CD4-positive, alpha-beta memory T cell (primary cell): Measurements from ENCODE around the gene L3MBTL4. TPM values are rescaled to one million over a fixed set of nuclear protein-coding genes. Genes with fewer than 3 reads are reported as not detected.

Source experiments
- CTCF ChIA-PET: fragments of 350-600 bp; sonication (Branson Sonifier 250); formaldehyde crosslinking; loops from one replicate; lab custom pipeline; 2021; ENCODE audit warnings: inconsistent platforms; ENCODE audit not compliant: partially characterized antibody; lab: Charles Lee
- POLR2A ChIA-PET: fragments of 350-600 bp; sonication (Branson Sonifier 250); formaldehyde crosslinking; loops from one replicate; lab custom pipeline; 2021; ENCODE audit not compliant: partially characterized antibody; lab: Charles Lee
- DNase-seq, 5 donors: peaks; one replicate each; pipeline versions ENCODE4 v3.0.0 to v3.0.0-alpha.2; 2020 to 2022; ENCODE audit warnings: mixed read lengths in 1 of 5
- H3K27ac ChIP-seq: one replicate; pipeline ENCODE4 v1.7.0; 2013; ENCODE audit warnings: low read depth, low read length
- H3K27me3 ChIP-seq: 2 replicates; pipeline ENCODE4 v1.7.0; 2013; ENCODE audit warnings: mild to moderate bottlenecking, low read length, moderate library complexity; ENCODE audit not compliant: insufficient read depth
- H3K36me3 ChIP-seq: 2 replicates; pipeline ENCODE4 v1.7.0; 2013; ENCODE audit warnings: mild to moderate bottlenecking, low read length, moderate library complexity; ENCODE audit not compliant: insufficient read depth
- H3K4me1 ChIP-seq: 2 replicates; pipeline ENCODE4 v1.7.0; 2013; ENCODE audit warnings: mild to moderate bottlenecking, low read length, moderate library complexity; ENCODE audit not compliant: insufficient read depth
- H3K4me3 ChIP-seq, 2 donors: one replicate each; pipeline ENCODE4 v1.7.0; 2013; ENCODE audit warnings: low read length in 2 of 2, mild to moderate bottlenecking in 1 of 2
- H3K9me3 ChIP-seq, 2 donors: one replicate each; pipeline ENCODE4 v1.7.0; 2013; ENCODE audit warnings: low read length in 2 of 2, control low read depth in 1 of 2; ENCODE audit not compliant: control insufficient read depth in 1 of 2
- H3K27ac Mint-ChIP-seq, 7 donors: one replicate each; pipeline ENCODE4 v1.8.0; 2020 to 2021; ENCODE audit warnings: mixed read lengths in 7 of 7, mild to moderate bottlenecking in 6 of 7, inconsistent platforms in 3 of 7, moderate library complexity in 3 of 7
- H3K27me3 Mint-ChIP-seq, 2 donors: one replicate each; pipeline ENCODE4 v1.8.0; 2020 to 2021; ENCODE audit warnings: mixed read lengths in 2 of 2
- H3K36me3 Mint-ChIP-seq, 2 donors: one replicate each; pipeline ENCODE4 v1.8.0; 2020 to 2021; ENCODE audit warnings: mixed read lengths in 2 of 2, inconsistent platforms in 1 of 2, mild to moderate bottlenecking in 1 of 2
- H3K4me1 Mint-ChIP-seq, 4 donors: one replicate each; pipeline ENCODE4 v1.8.0; 2020 to 2021; ENCODE audit warnings: mixed read lengths in 4 of 4, mild to moderate bottlenecking in 1 of 4
- H3K4me3 Mint-ChIP-seq, 8 donors: one replicate each; pipeline ENCODE4 v1.8.0; 2020 to 2021; ENCODE audit warnings: mixed read lengths in 8 of 8, mild to moderate bottlenecking in 7 of 8, moderate library complexity in 6 of 8, inconsistent platforms in 3 of 8
- H3K9me3 Mint-ChIP-seq, 8 donors: one replicate each; pipeline ENCODE4 v1.8.0; 2020 to 2021; ENCODE audit warnings: mixed read lengths in 8 of 8, mild to moderate bottlenecking in 5 of 8, inconsistent platforms in 3 of 8, moderate library complexity in 1 of 8
- intact Hi-C: fragments of 100-400 bp; cut with micrococcal nuclease; formaldehyde crosslinking; loops from one replicate; pipeline ENCODE4 v1.15.1; 2023
- polyA plus RNA-seq, 2 donors: library from polyadenylated mRNA; unstranded; fragments of 300-500 nt; fragmentation: Illumina TruSeq; gene quantifications; one replicate each; pipeline ENCODE4 v1.2.3, GENCODE V29; 2021
- total RNA-seq, 2 experiments: library from RNA; stranded (reverse); gene quantifications; one replicate each; pipeline ENCODE4 v1.2.3, GENCODE V29; 2021

Gene L3MBTL4
- total and polyA plus RNA-seq, 4 experiments from 2014 or later, result 0.49 to 0.53 TPM; not detected in 2

DNA sequence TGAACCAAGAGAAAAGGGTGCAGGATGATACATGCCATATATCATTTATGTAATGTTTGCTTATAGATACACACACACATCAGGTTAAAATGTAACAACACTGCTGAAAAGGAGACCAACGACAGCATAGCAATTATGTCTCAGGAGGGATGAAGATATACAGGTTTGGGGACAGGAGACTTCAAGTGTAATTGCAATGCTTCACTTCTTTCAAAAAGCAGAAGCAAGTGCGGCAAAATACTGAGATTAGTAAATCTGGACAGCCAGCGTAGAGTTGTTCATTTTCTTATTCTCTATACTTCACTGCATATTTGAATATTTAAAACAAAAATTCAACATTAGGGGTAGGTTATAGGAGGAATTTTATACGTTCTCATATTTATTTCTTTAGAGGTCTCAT lies 87.2 kb downstream of the L3MBTL4 start:
- Mint-ChIP-seq H3K4me3 (no peak overlapping the region), H3K4me1 (no peaks in the 10 kb centered on the region), H3K9me3 (peaks cover 4 to 27% (median 15%) of the 10 kb centered on the region in 8 donors), H3K27ac (no peak overlapping the region), H3K27me3 (no peaks in the 10 kb centered on the region), H3K36me3 (no peaks in the 10 kb centered on the region)
- H3K4me3 ChIP-seq, result no peak overlapping the region
- no peaks in the 10 kb centered on the region for H3K4me1 ChIP-seq
- no peaks in the 10 kb centered on the region for H3K36me3 ChIP-seq
- no peaks in the 10 kb centered on the region for H3K27me3 ChIP-seq
- peaks cover 0 to 4% of the 10 kb centered on the region in 2 donors for H3K9me3 ChIP-seq
- DNase-seq, result no peak
- no peak overlapping the region for H3K27ac ChIP-seq
- ChIA-PET CTCF (no interaction called here), POLR2A (no interaction called here)
- intact Hi-C loops, result no loop called here

DNA sequence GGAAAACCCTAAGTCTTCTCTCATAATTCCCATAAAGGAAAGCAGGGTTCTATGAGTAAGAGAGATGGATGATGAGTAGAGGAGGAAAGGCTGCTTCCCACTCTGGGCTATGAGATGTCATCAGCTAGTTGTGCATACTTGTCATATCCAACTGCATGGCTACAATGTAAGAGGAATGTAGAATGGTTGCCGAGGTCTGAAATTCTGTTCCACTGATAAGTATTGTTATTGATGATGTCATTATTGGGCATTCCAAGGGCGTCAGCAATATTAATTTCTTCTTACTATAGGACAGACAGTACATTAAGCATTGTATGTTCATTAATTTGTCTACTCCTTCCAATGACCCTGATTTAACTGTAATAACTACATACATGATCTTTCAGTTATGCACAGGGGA lies 88.1 kb downstream of the L3MBTL4 start:
- no peaks in the 10 kb centered on the region for H3K4me1 Mint-ChIP-seq
- no peaks in the 10 kb centered on the region for H3K36me3 Mint-ChIP-seq
- peaks cover 0 to 4% of the 10 kb centered on the region in 2 donors for H3K9me3 ChIP-seq
- H3K27me3 ChIP-seq, result no peaks in the 10 kb centered on the region
- no peak overlapping the region for H3K27ac Mint-ChIP-seq
- no peak overlapping the region for H3K27ac ChIP-seq
- intact Hi-C loops, result no loop called here
- H3K9me3 Mint-ChIP-seq, result peaks cover 6 to 26% (median 16%) of the 10 kb centered on the region in 8 donors
- ChIA-PET POLR2A (no interaction called here), CTCF (no interaction called here)
- no peaks in the 10 kb centered on the region for H3K36me3 ChIP-seq
- no peak overlapping the region for H3K4me3 Mint-ChIP-seq
- no peak for DNase-seq
- no peaks in the 10 kb centered on the region for H3K27me3 Mint-ChIP-seq
- no peak overlapping the region for H3K4me3 ChIP-seq
- H3K4me1 ChIP-seq, result no peaks in the 10 kb centered on the region

DNA sequence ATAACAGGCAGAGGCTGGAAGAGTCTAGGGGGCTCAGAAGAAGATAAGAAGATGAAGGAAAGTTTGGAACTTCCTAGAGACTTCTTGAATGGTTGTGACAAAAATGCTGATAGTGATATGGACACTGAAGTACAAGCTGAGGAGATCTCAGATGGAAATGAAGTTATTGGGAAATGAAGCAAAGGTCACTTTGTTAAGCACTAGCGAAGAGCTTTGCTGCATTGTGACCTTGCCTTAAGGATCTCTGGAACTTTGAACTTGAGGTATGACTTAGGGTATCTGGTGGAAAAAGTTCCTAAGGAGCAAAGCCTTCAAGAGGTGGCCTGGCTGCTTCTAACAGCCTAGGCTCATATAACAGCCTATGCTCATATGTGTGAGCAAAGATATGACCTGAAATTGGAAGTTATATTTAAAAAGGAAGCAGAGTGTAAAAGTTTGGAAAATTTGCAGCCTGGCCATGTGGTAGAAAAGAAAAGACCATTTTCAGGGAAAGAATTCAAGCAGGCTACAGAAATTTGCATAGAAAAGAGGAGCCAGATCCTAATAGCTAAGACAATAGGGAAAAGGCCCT lies 91.3 kb downstream of the L3MBTL4 start:
- no peaks in the 10 kb centered on the region for H3K27me3 ChIP-seq
- H3K27ac ChIP-seq, result no peak overlapping the region
- Mint-ChIP-seq H3K4me3 (no peak overlapping the region), H3K27me3 (no peaks in the 10 kb centered on the region), H3K27ac (no peak overlapping the region), H3K9me3 (peaks cover 3 to 34% (median 20%) of the 10 kb centered on the region in 8 donors), H3K4me1 (no peaks in the 10 kb centered on the region), H3K36me3 (no peaks in the 10 kb centered on the region)
- ChIA-PET CTCF (no interaction called here), POLR2A (no interaction called here)
- DNase-seq, result no peak
- H3K4me3 ChIP-seq, result no peak overlapping the region
- peaks cover 0 to 4% of the 10 kb centered on the region in 2 donors for H3K9me3 ChIP-seq
- intact Hi-C loops, result no loop called here
- no peaks in the 10 kb centered on the region for H3K4me1 ChIP-seq
- no peaks in the 10 kb centered on the region for H3K36me3 ChIP-seq

DNA sequence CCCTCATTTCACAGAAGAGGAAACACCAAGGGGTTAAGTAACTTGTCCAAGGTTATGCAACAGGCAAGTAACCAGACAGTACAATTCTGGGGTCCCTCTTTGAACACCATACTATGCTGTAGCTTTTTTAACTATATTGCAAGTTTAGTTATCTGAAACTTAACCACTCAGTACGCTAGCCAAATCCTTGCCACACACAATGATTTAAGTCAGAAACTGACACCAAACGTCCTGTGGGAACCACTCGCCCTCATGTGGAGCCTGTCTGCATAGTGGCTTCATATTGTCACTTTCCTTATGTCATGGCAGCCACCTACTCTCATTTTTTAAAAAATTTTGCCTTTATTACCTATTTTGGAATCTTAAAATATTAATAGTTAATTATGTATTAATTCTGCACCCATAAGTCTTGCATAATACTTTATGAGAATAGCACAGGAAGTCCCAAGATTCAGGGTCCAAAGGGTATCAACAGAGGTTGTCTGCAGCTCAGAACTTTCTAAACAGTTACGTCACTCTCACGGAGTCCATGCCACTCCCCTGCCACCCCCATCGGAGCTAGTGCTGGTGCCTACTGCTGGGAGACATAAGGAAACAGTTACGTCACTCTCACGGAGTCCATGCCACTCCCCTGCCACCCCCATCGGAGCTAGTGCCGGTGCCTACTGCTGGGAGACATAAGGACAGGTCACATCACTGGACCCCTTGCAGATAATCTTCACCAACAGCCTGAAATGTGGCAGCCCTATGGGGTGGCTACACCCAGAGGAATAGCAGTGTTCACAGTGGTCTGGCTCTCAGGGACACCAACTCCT lies 99.0 kb downstream of the L3MBTL4 start:
- H3K4me3 ChIP-seq, result no peak overlapping the region
- H3K27me3 Mint-ChIP-seq, result no peaks in the 10 kb centered on the region
- H3K4me1 ChIP-seq, result no peaks in the 10 kb centered on the region
- H3K27ac Mint-ChIP-seq, result no peak overlapping the region
- H3K36me3 ChIP-seq, result no peaks in the 10 kb centered on the region
- intact Hi-C loops, result no loop called here
- no peaks in the 10 kb centered on the region for H3K36me3 Mint-ChIP-seq
- ChIA-PET POLR2A (no interaction called here), CTCF (no interaction called here)
- no peak overlapping the region for H3K27ac ChIP-seq
- H3K4me3 Mint-ChIP-seq, result no peak overlapping the region
- no peaks in the 10 kb centered on the region for H3K4me1 Mint-ChIP-seq
- DNase-seq, result no peak
- peaks cover 3 to 22% (median 9%) of the 10 kb centered on the region in 8 donors for H3K9me3 Mint-ChIP-seq
- no peaks in the 10 kb centered on the region for H3K9me3 ChIP-seq
- no peaks in the 10 kb centered on the region for H3K27me3 ChIP-seq

DNA sequence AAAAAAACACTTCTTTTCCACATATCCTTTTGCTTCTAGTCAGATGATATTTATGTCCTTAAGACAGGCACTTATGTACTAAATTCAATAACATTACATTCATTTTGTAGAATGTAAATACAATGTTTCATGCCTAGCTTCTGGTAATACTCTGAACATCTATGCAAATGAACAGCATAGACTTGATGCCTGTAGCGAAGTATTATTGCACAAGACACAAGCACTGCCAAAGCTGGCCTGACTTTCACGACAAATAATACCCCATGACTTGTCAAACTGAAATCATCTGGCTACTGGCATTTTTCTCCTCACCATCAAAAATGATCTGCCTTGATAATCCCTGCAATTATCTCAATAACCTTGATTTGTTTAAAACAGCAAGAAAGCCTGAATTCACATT lies 101.3 kb downstream of the L3MBTL4 start:
- H3K4me1 Mint-ChIP-seq, result no peaks in the 10 kb centered on the region
- no peak overlapping the region for H3K4me3 Mint-ChIP-seq
- Histone ChIP-seq H3K4me3 (no peak overlapping the region), H3K9me3 (no peaks in the 10 kb centered on the region), H3K4me1 (no peaks in the 10 kb centered on the region), H3K27me3 (no peaks in the 10 kb centered on the region), H3K27ac (no peak overlapping the region), H3K36me3 (no peaks in the 10 kb centered on the region)
- H3K27me3 Mint-ChIP-seq, result no peaks in the 10 kb centered on the region
- peaks cover under 1 to 16% (median 5%) of the 10 kb centered on the region in 8 donors for H3K9me3 Mint-ChIP-seq
- intact Hi-C loops, result no loop called here
- H3K36me3 Mint-ChIP-seq, result no peaks in the 10 kb centered on the region
- no peak for DNase-seq
- H3K27ac Mint-ChIP-seq, result no peak overlapping the region
- ChIA-PET POLR2A (no interaction called here), CTCF (no interaction called here)

DNA sequence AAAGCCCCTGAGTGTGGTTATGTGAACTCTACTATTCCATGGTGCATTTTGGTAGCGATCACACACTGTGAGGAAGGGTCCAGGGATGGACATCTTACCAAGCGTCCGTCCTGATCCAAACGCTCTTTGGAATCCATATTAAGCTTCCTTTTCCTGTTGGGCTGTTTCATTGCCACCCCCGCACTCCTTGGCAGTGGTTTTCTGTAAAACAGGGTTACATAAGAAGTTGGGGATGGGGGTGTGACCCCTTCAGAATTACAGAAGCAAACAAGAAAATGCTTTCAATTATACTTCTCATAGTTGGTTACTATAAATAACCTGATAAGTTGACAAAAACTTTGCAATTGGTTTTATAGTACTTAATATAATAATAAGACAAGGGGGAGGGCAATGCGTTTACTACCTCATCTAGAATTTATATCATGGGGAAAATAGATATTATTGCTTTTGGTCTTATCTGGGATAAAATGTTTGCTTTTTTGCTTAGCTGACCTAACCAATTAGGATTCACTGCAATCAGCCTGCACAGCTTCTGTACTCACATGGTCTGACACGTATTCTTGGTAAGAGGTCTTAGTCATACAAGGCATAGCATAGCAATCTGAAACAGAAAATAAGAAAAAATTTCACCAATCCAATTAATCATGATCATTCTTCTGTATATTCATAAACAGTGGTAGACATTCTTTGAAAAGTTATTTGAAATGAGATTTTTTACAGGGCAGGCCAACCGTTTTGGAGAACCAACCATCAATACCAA lies 103.1 kb downstream of the L3MBTL4 start:
- H3K9me3 ChIP-seq, result no peaks in the 10 kb centered on the region
- no peak overlapping the region for H3K27ac Mint-ChIP-seq
- H3K27me3 Mint-ChIP-seq, result no peaks in the 10 kb centered on the region
- no peaks in the 10 kb centered on the region for H3K27me3 ChIP-seq
- H3K27ac ChIP-seq, result no peak overlapping the region
- no peak overlapping the region for H3K4me3 Mint-ChIP-seq
- H3K4me1 Mint-ChIP-seq, result no peaks in the 10 kb centered on the region
- ChIA-PET POLR2A (no interaction called here), CTCF (interaction anchor here (0.8 kb wide), 1 partner anchor 11 kb away, joined by 3 read pairs; no protein-coding TSS in a partner anchor)
- no peak for DNase-seq
- H3K4me3 ChIP-seq, result no peak overlapping the region
- intact Hi-C loops, result no loop called here
- H3K36me3 Mint-ChIP-seq, result no peaks in the 10 kb centered on the region
- H3K9me3 Mint-ChIP-seq, result peaks cover 0 to 13% (median 7%) of the 10 kb centered on the region in 8 donors
- no peaks in the 10 kb centered on the region for H3K4me1 ChIP-seq
- H3K36me3 ChIP-seq, result no peaks in the 10 kb centered on the region

DNA sequence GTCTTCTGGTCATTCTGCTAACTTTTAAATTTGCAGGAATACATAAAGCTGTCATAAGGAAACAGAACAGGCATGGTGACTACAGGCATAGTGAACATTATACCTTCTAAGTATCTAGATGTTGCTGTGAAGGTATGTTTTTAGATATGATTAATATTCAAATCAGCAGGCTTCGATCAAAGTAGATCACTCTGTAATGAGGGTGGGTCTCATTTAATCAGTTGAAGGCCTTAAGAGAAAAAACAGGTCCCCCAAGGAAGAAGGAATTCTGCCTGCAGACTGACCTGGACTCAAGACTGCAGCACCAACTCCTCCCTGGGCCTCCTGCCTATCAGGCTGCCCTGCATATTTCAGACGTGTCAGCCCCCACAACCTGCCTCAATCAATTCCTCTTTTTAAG lies 104.0 kb downstream of the L3MBTL4 start:
- H3K9me3 ChIP-seq, result no peaks in the 10 kb centered on the region
- Mint-ChIP-seq H3K27ac (no peak overlapping the region), H3K9me3 (peaks cover 0 to 13% (median 8%) of the 10 kb centered on the region in 8 donors), H3K4me3 (no peak overlapping the region), H3K27me3 (no peaks in the 10 kb centered on the region), H3K4me1 (no peaks in the 10 kb centered on the region), H3K36me3 (no peaks in the 10 kb centered on the region)
- POLR2A ChIA-PET, result no interaction called here
- CTCF ChIA-PET, result no interaction called here
- H3K4me3 ChIP-seq, result no peak overlapping the region
- no peaks in the 10 kb centered on the region for H3K27me3 ChIP-seq
- no peaks in the 10 kb centered on the region for H3K4me1 ChIP-seq
- intact Hi-C loops, result no loop called here
- DNase-seq, result no peak
- H3K27ac ChIP-seq, result no peak overlapping the region
- no peaks in the 10 kb centered on the region for H3K36me3 ChIP-seq
